B cell (primary cell): ENCODE data around the gene KRT222. TPM values are rescaled to one million over a fixed set of nuclear protein-coding genes. Genes with fewer than 3 reads are reported as not detected.

Experiments used
- ATAC-seq: fragments of 200-7000 bp; cut with Tn5 transposase; one replicate; pipeline ENCODE4 v1.10.0; 2021; ENCODE audit warnings: low read depth, mild to moderate bottlenecking, moderate number of reproducible peaks, moderate library complexity
- CTCF ChIA-PET: fragments of 350-600 bp; sonication (Branson Sonifier 250); formaldehyde crosslinking; loops from one replicate; lab custom pipeline; 2021; ENCODE audit warnings: antibody characterized with exemption, inconsistent platforms; lab: Charles Lee
- POLR2A ChIA-PET: fragments of 350-600 bp; sonication (Branson Sonifier 250); formaldehyde crosslinking; loops from one replicate; lab custom pipeline; 2021; ENCODE audit warnings: antibody characterized with exemption; lab: Charles Lee
- DNase-seq: peaks from one replicate; pipeline ENCODE4 v3.0.0; 2013
- H2AFZ ChIP-seq: 2 replicates; pipeline ENCODE4 v1.6.1; 2012; ENCODE audit warnings: mild to moderate bottlenecking, low read depth, low read length; ENCODE audit not compliant: insufficient read depth, poor library complexity, severe bottlenecking
- H3K27ac ChIP-seq, 2 donors: 1 replicate in 1 of 2; 2 replicates in 1 of 2; pipeline ENCODE4 v1.5.1; 2012 to 2013; ENCODE audit warnings: low read length in 2 of 2, mild to moderate bottlenecking in 2 of 2, moderate library complexity in 1 of 2
- H3K27me3 ChIP-seq, 4 experiments: fragments of 200-600 bp in 1 of 4; sonication (generic) in 1 of 4; replicated peaks in 1 of 4; 1 replicate in 2 of 4; 2 replicates in 2 of 4; pipeline versions ENCODE4 v1.6.1 to v1.7.0; 2013 to 2016; ENCODE audit warnings: low read length in 3 of 4, mild to moderate bottlenecking in 2 of 4, mixed read lengths in 1 of 4, moderate library complexity in 1 of 4; ENCODE audit not compliant: insufficient read depth in 4 of 4, control insufficient read depth in 3 of 4; ENCODE audit errors: control extremely low read depth in 1 of 4
- H3K36me3 ChIP-seq, 2 experiments: replicated peaks in 1 of 2; 1 replicate in 1 of 2; 2 replicates in 1 of 2; pipeline versions ENCODE4 v1.6.1 to v1.7.1; 2013; ENCODE audit warnings: low read length in 1 of 2; ENCODE audit not compliant: insufficient read depth in 2 of 2, control insufficient read depth in 1 of 2; ENCODE audit errors: control extremely low read depth in 1 of 2, extremely low read depth in 1 of 2
- H3K4me1 ChIP-seq, 2 donors: fragments of 200-600 bp in 1 of 2; sonication (generic) in 1 of 2; 1 replicate in 1 of 2; 2 replicates in 1 of 2; pipeline versions ENCODE4 v1.5.1 to v1.6.1; 2013 to 2017; ENCODE audit warnings: low read length in 2 of 2; ENCODE audit not compliant: control insufficient read depth in 2 of 2, insufficient read depth in 2 of 2
- H3K4me2 ChIP-seq: replicated peaks from 2 replicates; pipeline ENCODE3; 2012; ENCODE audit warnings: mild to moderate bottlenecking, low read depth, low read length; ENCODE audit not compliant: poor library complexity, severe bottlenecking
- H3K4me3 ChIP-seq, 5 experiments: fragments of 200-600 bp in 1 of 5; sonication (generic) in 1 of 5; 1 replicate in 3 of 5; 2 replicates in 2 of 5; pipeline versions ENCODE4 v1.5.1 to v1.7.0; 2011 to 2016; ENCODE audit warnings: low read length in 4 of 5, mild to moderate bottlenecking in 4 of 5, low read depth in 2 of 5, control low read depth in 1 of 5, moderate library complexity in 1 of 5; ENCODE audit not compliant: insufficient read depth in 1 of 5; ENCODE audit errors: control extremely low read depth in 1 of 5, extremely low read depth in 1 of 5
- H3K79me2 ChIP-seq: fragments of 200-600 bp; sonication (generic); one replicate; pipeline ENCODE4 v1.6.0; 2016; ENCODE audit warnings: low read length; ENCODE audit not compliant: control insufficient read depth, insufficient read depth
- H3K9ac ChIP-seq: fragments of 200-600 bp; sonication (generic); 2 replicates; pipeline ENCODE4 v1.6.1; 2017; ENCODE audit warnings: mild to moderate bottlenecking, low read length, moderate library complexity
- H3K9me3 ChIP-seq, 3 donors: one replicate each; pipeline versions ENCODE4 v1.6.1 to v1.7.1; 2013; ENCODE audit warnings: low read length in 2 of 3; ENCODE audit not compliant: control insufficient read depth in 2 of 3, insufficient read depth in 1 of 3; ENCODE audit errors: control extremely low read depth in 1 of 3
- H4K20me1 ChIP-seq: 2 replicates; pipeline ENCODE4 v1.6.0; 2012; ENCODE audit warnings: mild to moderate bottlenecking, low read length; ENCODE audit not compliant: insufficient read depth, control insufficient read depth, poor library complexity, severe bottlenecking
- H3K27ac Mint-ChIP-seq: one replicate; pipeline ENCODE4 v1.8.0; 2021; ENCODE audit warnings: mixed read lengths
- H3K27me3 Mint-ChIP-seq: one replicate; pipeline ENCODE4 v1.8.0; 2021; ENCODE audit warnings: mixed read lengths
- H3K4me1 Mint-ChIP-seq: one replicate; pipeline ENCODE4 v1.8.0; 2021; ENCODE audit warnings: mixed read lengths
- H3K4me3 Mint-ChIP-seq: one replicate; pipeline ENCODE4 v1.8.0; 2021; ENCODE audit warnings: mixed read lengths
- H3K9me3 Mint-ChIP-seq: one replicate; pipeline ENCODE4 v1.8.0; 2022; ENCODE audit warnings: mixed read lengths; ENCODE audit not compliant: insufficient read depth
- CTCF ChIP-seq: fragments of 200-600 bp; IDR thresholded peaks from one replicate; pipeline ENCODE4 v1.8.0; 2022; ENCODE audit warnings: antibody characterized with exemption, mild to moderate bottlenecking
- EZH2 ChIP-seq: IDR thresholded peaks from 2 replicates; pipeline ENCODE4 v1.6.1; 2012; ENCODE audit warnings: borderline replicate concordance, low read depth, mild to moderate bottlenecking, moderate library complexity, low read length; ENCODE audit not compliant: insufficient read depth, poor library complexity, severe bottlenecking
- WGBS: methylation state at CpG from one replicate; pipeline ENCODE4 v1.1.5; 2013; ENCODE audit warnings: missing lambda C conversion rate; ENCODE audit not compliant: insufficient coverage; 5-methylcytosine and 5-hydroxymethylcytosine counted together
- intact Hi-C: fragments of 100-400 bp; cut with micrococcal nuclease; formaldehyde crosslinking; loops from one replicate; pipeline ENCODE4 v1.10.0; 2022
- polyA minus RNA-seq: library from RNA; depleted of rRNA, polyadenylated mRNA; stranded (reverse); fragments of >200 nt; gene quantifications from 2 replicates; pipeline ENCODE4 v1.2.3, GENCODE V29; 2012
- polyA plus RNA-seq: library from polyadenylated mRNA; depleted of rRNA; stranded (reverse); fragments of >200 nt; gene quantifications from 2 replicates; pipeline ENCODE4 v1.2.3, GENCODE V29; 2012
- total RNA-seq, 2 donors: library from RNA; stranded (reverse); fragments of 120-200 nt in 1 of 2; gene quantifications; 1 replicate in 1 of 2; 2 replicates in 1 of 2; pipeline versions ENCODE4 v1.2.3 to v1.2.4, GENCODE V29; 2013 to 2022

Gene KRT222
- total RNA-seq = not detected in 2 replicates
- total RNA-seq (2013) = not detected
- polyA plus RNA-seq = not detected in 2 replicates
- polyA minus RNA-seq = not detected in 2 replicates

- Histone ChIP-seq H3K9me3 (no peaks in the 10 kb centered on the region), H3K4me1 (peaks cover 3 to 4% of the 10 kb centered on the region in 2 donors), H3K36me3 (no peaks in the 10 kb centered on the region), H2AFZ (no peak within 1 kb of the TSS), H3K27me3 (peaks cover 2 to 36% (median 21%) of the 10 kb centered on the region in 4 experiments), H3K4me3 (no peak within 1 kb of the TSS), H3K4me2 (no peak within 1 kb of the TSS), H3K79me2 (no peaks in the 10 kb centered on the region), H3K9ac (no peak within 1 kb of the TSS), H3K27ac (no peak within 1 kb of the TSS), H4K20me1 (no peaks in the 10 kb centered on the region)
- 31% methylated on average over 5 of the region's 12 CpGs for WGBS
- H3K27me3 Mint-ChIP-seq = peaks cover 47% of the 10 kb centered on the region
- TF ChIP-seq CTCF = no peak
- no peak for TF ChIP-seq EZH2
- no peak for ATAC-seq
- POLR2A ChIA-PET = no interaction called here
- H3K4me1 Mint-ChIP-seq = peaks cover 6% of the 10 kb centered on the region
- H3K4me3 Mint-ChIP-seq = peak within 1 kb of the TSS; percentile 29
- CTCF ChIA-PET = interaction anchor here (0.7 to 0.8 kb wide), 3 partner anchors 104 to 991 kb away, joined by 3 to 4 read pairs (median 4); no protein-coding TSS in a partner anchor
- DNase-seq = no peak
- H3K27ac Mint-ChIP-seq = no peak within 1 kb of the TSS
- intact Hi-C loops = no loop called here
- no peaks in the 10 kb centered on the region for H3K9me3 Mint-ChIP-seq
Observed at GRCh38 chr17:40664582-40665333, at the start of gene KRT222. Gene KRT222 (minus strand): TSS chr17:40665177. CDS start chr17:40665099, 78 bp downstream.

- WGBS = 77% methylated on average over 3 of the region's 6 CpGs
- ChIA-PET CTCF (interaction anchor here (1.1 kb wide), 1 partner anchor 99 kb away, joined by 3 read pairs; no protein-coding TSS in a partner anchor), POLR2A (no interaction called here)
- ATAC-seq (no peak), DNase-seq (no peak)
- Histone ChIP-seq H3K27ac (no peak overlapping the region), H3K4me2 (no peak overlapping the region), H3K4me3 (no peak overlapping the region), H3K4me1 (no peaks in the 10 kb centered on the region), H3K9ac (no peak overlapping the region), H3K9me3 (no peaks in the 10 kb centered on the region), H3K36me3 (no peaks in the 10 kb centered on the region), H3K79me2 (no peaks in the 10 kb centered on the region), H4K20me1 (no peaks in the 10 kb centered on the region), H2AFZ (no peak overlapping the region), H3K27me3 (no peaks in the 10 kb centered on the region)
- Mint-ChIP-seq H3K27me3 (peaks cover 35% of the 10 kb centered on the region), H3K9me3 (no peaks in the 10 kb centered on the region), H3K4me3 (no peak overlapping the region), H3K27ac (no peak overlapping the region), H3K4me1 (no peaks in the 10 kb centered on the region)
- intact Hi-C loops = loop anchor here (1.0 kb wide), 1 partner anchor 77 kb away; no protein-coding TSS in a partner anchor
- TF ChIP-seq EZH2 (no peak), CTCF (no peak)
Observed at GRCh38 chr17:40714473-40714872, 49.5 kb upstream of the KRT222 start.
